Liver (tissue), 9 donors: ENCODE data around the gene TMPRSS7. TPM values are rescaled to one million over a fixed set of nuclear protein-coding genes. Genes with fewer than 3 reads are reported as not detected.

Source experiments
- DNase-seq: peaks from one replicate; pipeline ENCODE4 v3.0.0-alpha.2; 2017; ENCODE audit warnings: low spot score
- H3K27ac ChIP-seq, 2 donors: one replicate each; pipeline ENCODE4 v1.7.0; 2013; ENCODE audit warnings: inconsistent platforms in 2 of 2, low read length in 2 of 2, control low read depth in 1 of 2, low read depth in 1 of 2, mild to moderate bottlenecking in 1 of 2
- H3K27me3 ChIP-seq, 4 donors: one replicate each; pipeline versions ENCODE4 v1.6.1 to v1.7.0; 2013; ENCODE audit warnings: low read length in 3 of 4, inconsistent platforms in 1 of 4, mild to moderate bottlenecking in 1 of 4, moderate library complexity in 1 of 4; ENCODE audit not compliant: control insufficient read depth in 4 of 4, insufficient read depth in 4 of 4
- H3K36me3 ChIP-seq, 4 donors: one replicate each; pipeline versions ENCODE4 v1.6.1 to v1.7.0; 2013; ENCODE audit warnings: low read length in 3 of 4, mild to moderate bottlenecking in 3 of 4, low read depth in 1 of 4, moderate library complexity in 1 of 4; ENCODE audit not compliant: control insufficient read depth in 4 of 4, insufficient read depth in 3 of 4
- H3K4me1 ChIP-seq, 4 donors: one replicate each; pipeline versions ENCODE4 v1.6.1 to v1.7.0; 2013; ENCODE audit warnings: low read length in 3 of 4, mild to moderate bottlenecking in 3 of 4, moderate library complexity in 1 of 4; ENCODE audit not compliant: control insufficient read depth in 4 of 4, insufficient read depth in 4 of 4
- H3K4me3 ChIP-seq, 3 donors: one replicate each; pipeline versions ENCODE4 v1.6.1 to v1.7.0; 2013; ENCODE audit warnings: low read length in 3 of 3, control low read depth in 1 of 3, low read depth in 1 of 3, mild to moderate bottlenecking in 1 of 3
- H3K9ac ChIP-seq, 2 donors: one replicate each; pipeline ENCODE4 v1.7.0; 2013; ENCODE audit warnings: low read length in 2 of 2, mild to moderate bottlenecking in 2 of 2, moderate library complexity in 2 of 2, control low read depth in 1 of 2, low read depth in 1 of 2
- H3K9me3 ChIP-seq, 4 donors: one replicate each; pipeline versions ENCODE4 v1.6.1 to v1.7.0; 2013; ENCODE audit warnings: low read length in 3 of 4; ENCODE audit not compliant: control insufficient read depth in 4 of 4
- CTCF ChIP-seq: fragments of 150-350 bp; IDR thresholded peaks from 2 replicates; pipeline ENCODE4 v1.5.1; 2017; ENCODE audit warnings: improper control_type of control experiment, low read depth, low read length; ENCODE audit not compliant: missing input control
- EGR1 ChIP-seq, 2 donors: IDR thresholded peaks; 2 replicates each; pipeline ENCODE4 v1.6.1; 2016 to 2018; ENCODE audit warnings: antibody characterized with exemption in 2 of 2, low read depth in 2 of 2
- FOXA2 ChIP-seq: IDR thresholded peaks from 2 replicates; pipeline ENCODE4 v1.6.1; 2016; ENCODE audit warnings: antibody characterized with exemption
- GABPA ChIP-seq, 2 donors: IDR thresholded peaks in 1 of 2; conservative IDR thresholded peaks in 1 of 2; 2 replicates each; pipeline ENCODE4 v1.6.1; 2016; ENCODE audit warnings: antibody characterized with exemption in 2 of 2, mild to moderate bottlenecking in 1 of 2, moderate library complexity in 1 of 2
- HNF4A ChIP-seq, 2 donors: conservative IDR thresholded peaks; 2 replicates each; pipeline ENCODE4 v1.6.1; 2016; ENCODE audit warnings: antibody characterized with exemption in 2 of 2, mild to moderate bottlenecking in 2 of 2
- HNF4G ChIP-seq: IDR thresholded peaks from 2 replicates; pipeline ENCODE4 v1.6.1; 2016; ENCODE audit warnings: antibody characterized with exemption
- JUND ChIP-seq, 2 donors: IDR thresholded peaks; 2 replicates each; pipeline ENCODE4 v1.6.1; 2016; ENCODE audit warnings: antibody characterized with exemption in 2 of 2
- NR2F2 ChIP-seq: IDR thresholded peaks from 2 replicates; pipeline ENCODE4 v1.6.1; 2016; ENCODE audit warnings: antibody characterized with exemption
- RAD21 ChIP-seq, 2 donors: IDR thresholded peaks; 2 replicates each; pipeline ENCODE4 v1.6.1; 2016; ENCODE audit warnings: antibody characterized with exemption in 2 of 2, mild to moderate bottlenecking in 2 of 2
- TAF1 ChIP-seq: conservative IDR thresholded peaks from 2 replicates; pipeline ENCODE4 v1.6.1; 2016; ENCODE audit warnings: antibody characterized with exemption, mild to moderate bottlenecking
- YY1 ChIP-seq: IDR thresholded peaks from 2 replicates; pipeline ENCODE4 v1.6.1; 2016; ENCODE audit warnings: antibody characterized with exemption, mild to moderate bottlenecking
- WGBS: extraction: QIAGEN DNeasy Blood & Tissue Kit; methylation state at CpG from one replicate; pipeline ENCODE4 v1.1.7; 2013; 5-methylcytosine and 5-hydroxymethylcytosine counted together
- polyA plus RNA-seq, 2 donors: library from polyadenylated mRNA; stranded (reverse) in 1 of 2; unstranded in 1 of 2; fragments of 200-250 nt in 1 of 2; fragments of >200 nt in 1 of 2; fragmentation: Nextera tagmentation in 1 of 2; extraction: Ambion mirVana in 1 of 2; gene quantifications; one replicate each; pipeline versions ENCODE4 v1.2.1 to v1.2.3, GENCODE V29; 2013 to 2015
- total RNA-seq, 2 donors: library from RNA; depleted of rRNA; stranded (reverse); fragments of >200 nt; gene quantifications; one replicate each; pipeline ENCODE4 v1.2.3, GENCODE V29; 2014
- TF ChIP-seq, protein P1 (sequence below): IDR thresholded peaks from 2 replicates; pipeline ENCODE4 v1.6.1; 2016; ENCODE audit warnings: antibody characterized with exemption
- TF ChIP-seq, protein P2 (sequence below): IDR thresholded peaks from 2 replicates; pipeline ENCODE4 v1.6.1; 2016; ENCODE audit warnings: antibody characterized with exemption
- donor health status: healthy.
- donor health status: healthy.
- donor health status: healthy.
- donor health status: healthy.
- donor health status: healthy.

The TMPRSS7 gene
- total and polyA plus RNA-seq, 4 donors = not detected

GRCh38 chr3:112043621-112044201, 9.2 kb downstream of the TMPRSS7 start:
- Histone ChIP-seq H3K36me3 (no peaks in the 10 kb centered on the region), H3K9ac (peak overlapping the region in 1 of 2 donors; percentile 38), H3K9me3 (no peaks in the 10 kb centered on the region), H3K4me3 (no peak overlapping the region), H3K27ac (no peak overlapping the region), H3K27me3 (no peaks in the 10 kb centered on the region), H3K4me1 (peaks cover 0 to 6% (median 2%) of the 10 kb centered on the region in 4 donors)
- TF ChIP-seq TAF1 (no peak), HNF4A (conservative IDR thresholded peaks at IDR 0.05) (peak in 1 of 2 donors; percentile 11), EGR1 (IDR thresholded peaks at IDR 0.05; ENCODE audit: low read depth in 2 of 2) (no peak), CTCF (peak; percentile 80), HNF4G (no peak), RAD21 (IDR thresholded peaks at IDR 0.05) (peak; percentile 83 to 85), YY1 (peak; percentile 86)
- TF ChIP-seq, protein P1, sequence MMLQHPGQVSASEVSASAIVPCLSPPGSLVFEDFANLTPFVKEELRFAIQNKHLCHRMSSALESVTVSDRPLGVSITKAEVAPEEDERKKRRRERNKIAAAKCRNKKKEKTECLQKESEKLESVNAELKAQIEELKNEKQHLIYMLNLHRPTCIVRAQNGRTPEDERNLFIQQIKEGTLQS = no peak
- TF ChIP-seq, protein P2, sequence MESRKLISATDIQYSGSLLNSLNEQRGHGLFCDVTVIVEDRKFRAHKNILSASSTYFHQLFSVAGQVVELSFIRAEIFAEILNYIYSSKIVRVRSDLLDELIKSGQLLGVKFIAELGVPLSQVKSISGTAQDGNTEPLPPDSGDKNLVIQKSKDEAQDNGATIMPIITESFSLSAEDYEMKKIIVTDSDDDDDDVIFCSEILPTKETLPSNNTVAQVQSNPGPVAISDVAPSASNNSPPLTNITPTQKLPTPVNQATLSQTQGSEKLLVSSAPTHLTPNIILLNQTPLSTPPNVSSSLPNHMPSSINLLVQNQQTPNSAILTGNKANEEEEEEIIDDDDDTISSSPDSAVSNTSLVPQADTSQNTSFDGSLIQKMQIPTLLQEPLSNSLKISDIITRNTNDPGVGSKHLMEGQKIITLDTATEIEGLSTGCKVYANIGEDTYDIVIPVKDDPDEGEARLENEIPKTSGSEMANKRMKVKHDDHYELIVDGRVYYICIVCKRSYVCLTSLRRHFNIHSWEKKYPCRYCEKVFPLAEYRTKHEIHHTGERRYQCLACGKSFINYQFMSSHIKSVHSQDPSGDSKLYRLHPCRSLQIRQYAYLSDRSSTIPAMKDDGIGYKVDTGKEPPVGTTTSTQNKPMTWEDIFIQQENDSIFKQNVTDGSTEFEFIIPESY = no peak
- 9% methylated on average over 7 of the region's 7 CpGs for WGBS
- DNase-seq = no peak

- Histone ChIP-seq H3K9ac (no peak overlapping the region), H3K36me3 (no peaks in the 10 kb centered on the region), H3K4me3 (no peak overlapping the region), H3K9me3 (no peaks in the 10 kb centered on the region), H3K27me3 (peaks cover 0 to 3% (median 0%) of the 10 kb centered on the region in 4 donors), H3K27ac (no peak overlapping the region), H3K4me1 (peaks cover 0 to 6% (median 2%) of the 10 kb centered on the region in 4 donors)
- 68% methylated on average over 4 of the region's 4 CpGs for WGBS
- no peak for TF ChIP-seq HNF4A (conservative IDR thresholded peaks at IDR 0.05)
- no peak for DNase-seq
Observed at GRCh38 chr3:112046599-112046998, 12.1 kb downstream of the TMPRSS7 start.

- Histone ChIP-seq H3K9me3 (no peaks in the 10 kb centered on the region), H3K4me1 (peaks cover 0 to 6% (median 2%) of the 10 kb centered on the region in 4 donors), H3K4me3 (no peak overlapping the region), H3K9ac (no peak overlapping the region), H3K36me3 (no peaks in the 10 kb centered on the region), H3K27ac (no peak overlapping the region), H3K27me3 (peaks cover 0 to 3% (median 0%) of the 10 kb centered on the region in 4 donors)
- no peak for DNase-seq
- WGBS = 92% methylated on average over 1 of the region's 1 CpG
- TF ChIP-seq NR2F2 (no peak), JUND (IDR thresholded peaks at IDR 0.05) (no peak), HNF4G (no peak), GABPA (IDR thresholded peaks at IDR 0.05 in 1 of 2, conservative IDR thresholded peaks at IDR 0.05 in 1 of 2) (no peak), EGR1 (IDR thresholded peaks at IDR 0.05; ENCODE audit: low read depth in 2 of 2) (no peak), CTCF (no peak), FOXA2 (no peak)
- TF ChIP-seq, protein P1 = no peak
- TF ChIP-seq, protein P2 = no peak
Observed at GRCh38 chr3:112047264-112047663, 12.7 kb downstream of the TMPRSS7 start.
